WERI-Rb-1 (cell line): ENCODE results near the gene LRRC4C.

ENCODE experiments used
- DNase-seq: peaks from one replicate; pipeline ENCODE4 v3.0.0-alpha.2; 2020
- H3K27ac ChIP-seq: fragments of 250-450 bp; sonication (Bioruptor Pico); 2 replicates; pipeline ENCODE4 v1.5.1; 2020; ENCODE audit warnings: mild to moderate bottlenecking, moderate library complexity
- H3K27me3 ChIP-seq: fragments of 250-450 bp; sonication (Bioruptor Pico); 2 replicates; pipeline ENCODE4 v1.5.1; 2021; ENCODE audit warnings: mild to moderate bottlenecking, low read depth, moderate library complexity; ENCODE audit not compliant: insufficient read depth, severe bottlenecking
- H3K36me3 ChIP-seq: fragments of 250-450 bp; sonication (Bioruptor Pico); 2 replicates; pipeline ENCODE4 v1.5.1; 2020; ENCODE audit warnings: mild to moderate bottlenecking, moderate library complexity
- H3K4me3 ChIP-seq: 2 replicates; pipeline ENCODE4 v1.5.1; 2011; ENCODE audit warnings: low read depth, mild to moderate bottlenecking, control low read depth, low read length
- H3K9me3 ChIP-seq: fragments of 250-450 bp; sonication (Bioruptor Pico); 2 replicates; pipeline ENCODE4 v1.5.1; 2021; ENCODE audit warnings: mild to moderate bottlenecking, moderate library complexity; ENCODE audit not compliant: severe bottlenecking
- TF ChIP-seq, protein P1 (sequence below): IDR thresholded peaks from 2 replicates; pipeline ENCODE4 v1.5.1; 2011; ENCODE audit warnings: low read depth, mild to moderate bottlenecking, control low read depth, inconsistent platforms, low read length

Gene LRRC4C

DNA sequence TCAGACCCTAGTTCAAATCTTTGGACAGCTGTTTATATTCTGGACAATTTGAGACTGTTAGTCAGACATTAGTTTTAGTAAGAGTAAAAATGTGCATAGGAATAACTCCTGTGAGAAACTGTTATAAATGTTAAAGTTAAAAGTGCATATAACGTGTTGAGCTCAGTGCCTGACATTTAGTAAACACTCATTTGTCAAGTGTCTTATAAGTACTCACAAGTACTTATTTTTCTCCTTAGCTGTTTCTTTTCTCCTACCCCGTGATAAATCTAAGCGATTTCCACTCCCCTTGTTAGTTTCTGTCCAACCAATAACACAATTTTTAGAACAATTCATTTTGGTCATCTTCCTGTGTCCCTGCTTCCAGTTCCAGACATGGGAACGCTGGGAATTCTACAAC lies 59.3 kb downstream of the LRRC4C start:
- Histone ChIP-seq H3K27ac (no peak overlapping the region), H3K27me3 (peaks cover 4% of the 10 kb centered on the region)
- TF ChIP-seq, protein P1, sequence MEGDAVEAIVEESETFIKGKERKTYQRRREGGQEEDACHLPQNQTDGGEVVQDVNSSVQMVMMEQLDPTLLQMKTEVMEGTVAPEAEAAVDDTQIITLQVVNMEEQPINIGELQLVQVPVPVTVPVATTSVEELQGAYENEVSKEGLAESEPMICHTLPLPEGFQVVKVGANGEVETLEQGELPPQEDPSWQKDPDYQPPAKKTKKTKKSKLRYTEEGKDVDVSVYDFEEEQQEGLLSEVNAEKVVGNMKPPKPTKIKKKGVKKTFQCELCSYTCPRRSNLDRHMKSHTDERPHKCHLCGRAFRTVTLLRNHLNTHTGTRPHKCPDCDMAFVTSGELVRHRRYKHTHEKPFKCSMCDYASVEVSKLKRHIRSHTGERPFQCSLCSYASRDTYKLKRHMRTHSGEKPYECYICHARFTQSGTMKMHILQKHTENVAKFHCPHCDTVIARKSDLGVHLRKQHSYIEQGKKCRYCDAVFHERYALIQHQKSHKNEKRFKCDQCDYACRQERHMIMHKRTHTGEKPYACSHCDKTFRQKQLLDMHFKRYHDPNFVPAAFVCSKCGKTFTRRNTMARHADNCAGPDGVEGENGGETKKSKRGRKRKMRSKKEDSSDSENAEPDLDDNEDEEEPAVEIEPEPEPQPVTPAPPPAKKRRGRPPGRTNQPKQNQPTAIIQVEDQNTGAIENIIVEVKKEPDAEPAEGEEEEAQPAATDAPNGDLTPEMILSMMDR: no peak

DNA sequence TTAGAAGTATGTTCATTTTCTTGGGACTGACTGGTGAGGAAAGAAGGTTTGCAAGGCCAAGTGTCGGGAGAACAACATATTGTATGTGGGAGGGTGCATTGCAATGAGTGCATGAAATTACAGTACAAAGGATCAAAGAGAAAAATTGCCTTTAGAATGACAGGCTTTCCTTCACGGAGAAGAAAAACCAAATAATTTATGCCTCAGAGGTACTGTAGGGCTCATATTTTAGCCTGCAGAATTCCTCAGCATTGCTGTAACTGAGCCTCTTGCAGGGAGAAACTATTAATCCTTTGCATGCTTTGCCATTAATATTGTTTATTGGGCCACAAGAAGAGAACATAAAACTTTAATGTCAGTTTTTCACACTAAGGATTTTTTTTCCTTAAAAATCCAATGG lies 60.1 kb downstream of the LRRC4C start:
- Histone ChIP-seq H3K4me3 (no peak overlapping the region), H3K9me3 (no peaks in the 10 kb centered on the region), H3K27ac (no peak overlapping the region), H3K27me3 (peaks cover 7% of the 10 kb centered on the region), H3K36me3 (no peaks in the 10 kb centered on the region)
- DNase-seq: no peak
- TF ChIP-seq, protein P1: no peak

More for the DNA sequence above, 59.3 kb downstream of the LRRC4C start:
- Histone ChIP-seq H3K36me3 (no peaks in the 10 kb centered on the region), H3K4me3 (no peak overlapping the region), H3K9me3 (no peaks in the 10 kb centered on the region)
- DNase-seq: no peak

DNA sequence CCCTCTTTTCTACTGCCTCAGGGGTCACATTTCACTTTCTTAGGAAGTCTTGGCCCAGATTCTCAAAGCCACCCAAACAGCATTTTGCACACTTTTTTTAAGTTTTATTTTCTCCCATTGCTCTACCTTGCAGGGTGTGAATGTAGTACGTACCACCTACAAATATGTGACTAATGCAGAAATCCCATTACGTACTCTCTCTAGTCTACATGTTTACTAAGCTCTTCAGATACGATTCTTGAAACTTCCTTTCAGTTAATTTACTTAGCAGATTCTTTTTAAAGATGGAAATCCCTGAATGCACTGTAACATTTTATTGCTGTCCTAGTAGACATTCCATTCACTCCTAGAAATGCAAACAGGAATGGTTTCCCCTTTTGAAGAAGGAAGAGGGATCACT lies 61.3 kb downstream of the LRRC4C start:
- Histone ChIP-seq H3K36me3 (no peaks in the 10 kb centered on the region), H3K9me3 (no peaks in the 10 kb centered on the region), H3K27ac (no peak overlapping the region), H3K4me3 (no peak overlapping the region), H3K27me3 (peaks cover 7% of the 10 kb centered on the region)
- TF ChIP-seq, protein P1: no peak
- no peak for DNase-seq

DNA sequence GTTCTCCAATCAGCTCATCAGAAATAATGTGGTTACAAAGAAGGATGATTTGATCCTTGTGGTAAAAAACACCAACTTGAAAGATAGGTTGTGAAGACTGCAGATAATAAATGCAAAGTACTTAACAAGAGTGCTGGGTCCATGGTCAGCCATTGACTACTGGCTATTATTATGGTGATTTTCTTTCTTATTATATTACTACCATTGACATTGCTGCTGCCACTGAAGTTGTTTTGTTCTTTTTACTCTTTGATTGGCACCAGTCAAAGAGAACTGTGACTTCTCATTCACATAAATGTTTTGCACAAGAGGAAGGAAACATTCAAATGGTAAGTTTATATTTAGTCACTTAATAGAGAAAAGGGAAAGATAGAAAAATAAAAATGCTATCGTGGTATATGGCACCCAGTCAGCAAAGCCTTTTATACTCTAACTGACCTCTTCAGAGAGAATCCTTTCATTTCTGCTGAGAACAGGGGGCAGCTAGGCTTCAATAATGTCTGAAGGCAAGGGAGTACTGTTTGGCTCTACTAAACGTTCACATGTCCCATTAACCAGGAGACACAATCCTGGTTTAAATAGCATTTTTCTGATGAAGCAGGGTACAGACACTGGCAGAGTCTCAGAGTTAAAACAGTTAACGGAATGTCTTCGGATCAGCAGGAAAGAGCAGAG lies 64.8 kb downstream of the LRRC4C start:
- Histone ChIP-seq H3K27ac (no peak overlapping the region), H3K4me3 (no peak overlapping the region), H3K27me3 (peaks cover 12% of the 10 kb centered on the region), H3K36me3 (no peaks in the 10 kb centered on the region), H3K9me3 (no peaks in the 10 kb centered on the region)
- DNase-seq: no peak
- TF ChIP-seq, protein P1: no peak

DNA sequence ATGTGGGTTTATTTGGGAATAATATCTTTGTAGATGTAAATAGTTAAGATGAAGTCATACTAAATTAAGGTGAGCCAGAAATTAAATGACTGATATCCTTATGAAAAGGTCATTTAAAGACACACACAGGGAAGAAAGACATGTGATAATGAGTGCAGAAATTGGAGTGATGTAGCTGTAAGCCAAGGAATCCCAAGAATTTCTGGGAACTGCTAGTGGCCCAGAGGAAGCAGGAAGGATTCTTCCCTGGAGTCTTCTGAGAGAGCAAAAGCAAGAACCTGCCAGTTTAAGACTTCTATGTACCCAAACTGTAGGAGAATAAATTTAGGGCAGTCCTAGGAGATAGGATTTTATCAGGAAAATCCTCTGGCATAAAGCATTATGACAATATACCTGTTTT lies 66.9 kb downstream of the LRRC4C start:
- TF ChIP-seq, protein P1: no peak
- Histone ChIP-seq H3K27ac (no peak overlapping the region), H3K4me3 (no peak overlapping the region), H3K27me3 (peaks cover 12% of the 10 kb centered on the region), H3K36me3 (no peaks in the 10 kb centered on the region), H3K9me3 (no peaks in the 10 kb centered on the region)
- DNase-seq: no peak

DNA sequence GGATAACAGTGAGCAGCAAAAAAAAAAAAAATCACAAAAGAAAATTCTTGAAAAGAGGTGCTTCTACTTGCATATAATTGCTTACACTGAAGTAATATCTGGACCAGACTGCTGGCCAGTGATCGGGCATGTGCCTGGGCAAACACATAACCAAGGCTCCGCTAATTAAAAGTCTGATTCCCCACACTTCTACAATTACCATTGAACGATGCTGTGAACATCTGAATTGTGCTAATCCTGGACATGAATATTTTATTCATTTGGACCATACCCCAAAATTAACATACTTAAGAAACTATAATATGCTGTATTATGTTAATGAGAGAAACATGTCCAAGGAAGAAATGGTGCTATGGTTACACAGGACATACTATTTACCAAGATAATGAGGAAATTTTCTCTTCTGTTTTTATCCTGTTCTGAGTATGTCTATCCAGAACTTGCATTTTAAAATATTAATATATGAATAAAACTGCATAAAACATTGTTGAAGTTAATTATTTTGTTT lies 69.8 kb downstream of the LRRC4C start:
- no peaks in the 10 kb centered on the region for H3K36me3 ChIP-seq
- peaks cover 11% of the 10 kb centered on the region for H3K27me3 ChIP-seq
- no peaks in the 10 kb centered on the region for H3K9me3 ChIP-seq
- TF ChIP-seq, protein P1: no peak
- H3K27ac ChIP-seq: no peak overlapping the region
- no peak overlapping the region for H3K4me3 ChIP-seq
- no peak for DNase-seq
